ENCODE measurements around the gene CCDC188. TPM values are rescaled to one million over a fixed set of nuclear protein-coding genes. Genes with fewer than 3 reads are reported as not detected.

The CCDC188 gene
- total and polyA plus RNA-seq, 9 of the 15 experiments (the other 6 are each of a cell fraction or from before 2014, with no cell fraction given), result not detected

DNA sequence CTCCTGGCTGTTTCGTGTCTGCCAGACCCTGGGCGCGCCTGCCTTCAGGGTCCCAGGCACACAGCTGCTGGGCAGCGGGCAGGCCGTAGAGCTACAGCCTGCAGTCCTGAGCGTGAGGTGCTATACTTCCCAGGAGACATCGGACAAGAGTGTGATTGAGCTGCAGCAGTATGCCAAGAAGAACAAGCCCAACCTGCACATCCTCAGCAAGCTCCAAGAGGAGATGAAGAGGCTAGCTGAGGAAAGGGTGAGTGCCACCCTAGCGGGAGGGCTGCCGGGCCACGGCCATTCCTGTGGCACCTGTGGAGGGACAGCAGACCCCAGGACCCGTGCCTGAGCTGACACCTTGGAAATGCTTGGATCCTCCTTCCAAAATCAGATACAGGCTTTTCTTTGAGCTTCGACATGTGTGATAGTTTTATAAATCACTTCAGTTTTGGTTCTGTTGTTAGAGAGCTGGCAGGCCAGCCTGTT lies 42.1 kb downstream of the CCDC188 start:
- intact Hi-C loops (cut with micrococcal nuclease), result no loop called here
- POLR2A ChIA-PET, result interaction anchor here (0.6 to 20.7 kb wide), 24 partner anchors 9 to 329 kb away, joined by 3 to 513 read pairs (median 3); partner anchors contain the start of genes DGCR6L, RANBP1, TANGO2 and TRMT2A
- Histone ChIP-seq H3K9ac (ENCODE audit: insufficient read depth in 1 of 2, low read depth in 2 of 2, low read length in 2 of 2) (peak overlapping the region in 1 of 2 experiments; percentile 48; a peak in 1 of 4 replicates), H3K27ac (ENCODE audit: extremely low read depth, low read depth, low read length) (no peak overlapping the region), H3K79me2 (ENCODE audit: control insufficient read depth, insufficient read depth, low read length) (peaks cover 13% of the 10 kb centered on the region), H3K27me3 (ENCODE audit: control insufficient read depth in 2 of 2, insufficient read depth in 2 of 2, low read length in 2 of 2) (no peaks in the 10 kb centered on the region), H4K20me1 (replicated peaks; ENCODE audit: control insufficient read depth, insufficient read depth, low read length) (peaks cover 78% of the 10 kb centered on the region), H3K36me3 (ENCODE audit: control insufficient read depth, insufficient read depth, low read length) (peaks cover 97% of the 10 kb centered on the region), H3K9me1 (ENCODE audit: control insufficient read depth, insufficient read depth, low read length) (peaks cover 5% of the 10 kb centered on the region), H3K9me3 (replicated peaks; ENCODE audit: control insufficient read depth, insufficient read depth, low read depth, low read length) (no peaks in the 10 kb centered on the region), H3K4me2 (ENCODE audit: insufficient read depth, low read length) (no peak overlapping the region), H3K4me1 (replicated peaks in 1 of 2; ENCODE audit: control insufficient read depth in 2 of 2, insufficient read depth in 2 of 2, low read length in 2 of 2) (peaks cover 0 to 64% of the 10 kb centered on the region in 2 experiments; a peak in 3 of 5 replicates), H3K4me3 (no peak overlapping the region), H2AFZ (ENCODE audit: low read depth, low read length) (no peak overlapping the region)
- FAIRE-seq (no peak), ATAC-seq (no peak), DNase-seq (ENCODE audit: extremely low read depth in 1 of 4, low spot score in 3 of 4) (no peak)
- 89% methylated on average over 12 of the region's 12 CpGs for WGBS (ENCODE audit: insufficient coverage, low coverage, missing lambda C conversion rate)
- no TSS peak for BruUV-seq (replicated peaks)
- in situ Hi-C loops (cut with MboI), result no loop called here
- CTCF ChIA-PET (ENCODE audit: low intra/inter-chr PET ratio), result no interaction called here
- TF ChIP-seq ZNF347 (CRISPR knock-in tag; IDR thresholded peaks at IDR 0.05; ENCODE audit: low read depth), result no peak
- TF ChIP-seq, protein P1, sequence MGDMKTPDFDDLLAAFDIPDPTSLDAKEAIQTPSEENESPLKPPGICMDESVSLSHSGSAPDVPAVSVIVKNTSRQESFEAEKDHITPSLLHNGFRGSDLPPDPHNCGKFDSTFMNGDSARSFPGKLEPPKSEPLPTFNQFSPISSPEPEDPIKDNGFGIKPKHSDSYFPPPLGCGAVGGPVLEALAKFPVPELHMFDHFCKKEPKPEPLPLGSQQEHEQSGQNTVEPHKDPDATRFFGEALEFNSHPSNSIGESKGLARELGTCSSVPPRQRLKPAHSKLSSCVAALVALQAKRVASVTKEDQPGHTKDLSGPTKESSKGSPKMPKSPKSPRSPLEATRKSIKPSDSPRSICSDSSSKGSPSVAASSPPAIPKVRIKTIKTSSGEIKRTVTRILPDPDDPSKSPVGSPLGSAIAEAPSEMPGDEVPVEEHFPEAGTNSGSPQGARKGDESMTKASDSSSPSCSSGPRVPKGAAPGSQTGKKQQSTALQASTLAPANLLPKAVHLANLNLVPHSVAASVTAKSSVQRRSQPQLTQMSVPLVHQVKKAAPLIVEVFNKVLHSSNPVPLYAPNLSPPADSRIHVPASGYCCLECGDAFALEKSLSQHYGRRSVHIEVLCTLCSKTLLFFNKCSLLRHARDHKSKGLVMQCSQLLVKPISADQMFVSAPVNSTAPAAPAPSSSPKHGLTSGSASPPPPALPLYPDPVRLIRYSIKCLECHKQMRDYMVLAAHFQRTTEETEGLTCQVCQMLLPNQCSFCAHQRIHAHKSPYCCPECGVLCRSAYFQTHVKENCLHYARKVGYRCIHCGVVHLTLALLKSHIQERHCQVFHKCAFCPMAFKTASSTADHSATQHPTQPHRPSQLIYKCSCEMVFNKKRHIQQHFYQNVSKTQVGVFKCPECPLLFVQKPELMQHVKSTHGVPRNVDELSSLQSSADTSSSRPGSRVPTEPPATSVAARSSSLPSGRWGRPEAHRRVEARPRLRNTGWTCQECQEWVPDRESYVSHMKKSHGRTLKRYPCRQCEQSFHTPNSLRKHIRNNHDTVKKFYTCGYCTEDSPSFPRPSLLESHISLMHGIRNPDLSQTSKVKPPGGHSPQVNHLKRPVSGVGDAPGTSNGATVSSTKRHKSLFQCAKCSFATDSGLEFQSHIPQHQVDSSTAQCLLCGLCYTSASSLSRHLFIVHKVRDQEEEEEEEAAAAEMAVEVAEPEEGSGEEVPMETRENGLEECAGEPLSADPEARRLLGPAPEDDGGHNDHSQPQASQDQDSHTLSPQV (IDR thresholded peaks at IDR 0.05), result no peak
- TF ChIP-seq, protein P2, sequence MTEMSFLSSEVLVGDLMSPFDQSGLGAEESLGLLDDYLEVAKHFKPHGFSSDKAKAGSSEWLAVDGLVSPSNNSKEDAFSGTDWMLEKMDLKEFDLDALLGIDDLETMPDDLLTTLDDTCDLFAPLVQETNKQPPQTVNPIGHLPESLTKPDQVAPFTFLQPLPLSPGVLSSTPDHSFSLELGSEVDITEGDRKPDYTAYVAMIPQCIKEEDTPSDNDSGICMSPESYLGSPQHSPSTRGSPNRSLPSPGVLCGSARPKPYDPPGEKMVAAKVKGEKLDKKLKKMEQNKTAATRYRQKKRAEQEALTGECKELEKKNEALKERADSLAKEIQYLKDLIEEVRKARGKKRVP (CRISPR knock-in tag; IDR thresholded peaks at IDR 0.05), result no peak
- no peak for TF ChIP-seq MCM2 (IDR thresholded peaks at IDR 0.05; ENCODE audit: low read depth)
- 0 out of 4 replicates have a peak, but pooled peaks of 1 of the 2 experiments have one; percentile 21 for TF ChIP-seq TBL1XR1 (IDR thresholded peaks at IDR 0.05; ENCODE audit: low read length in 2 of 2)
- TF ChIP-seq ZNF263 (CRISPR knock-in tag; IDR thresholded peaks at IDR 0.05; ENCODE audit: borderline replicate concordance), result no peak
- no peak for TF ChIP-seq CXXC5 (CRISPR knock-in tag; IDR thresholded peaks at IDR 0.05)
- 0 out of 2 replicates have a peak, but pooled peaks have one; percentile 13 for TF ChIP-seq KLF13 (tag; IDR thresholded peaks at IDR 0.05; ENCODE audit: borderline replicate concordance, low read depth)
- no peak for TF ChIP-seq YBX1 (IDR thresholded peaks at IDR 0.05)
- TF ChIP-seq TAF7 (tag; IDR thresholded peaks at IDR 0.05), result no peak
- TF ChIP-seq HDAC6 (IDR thresholded peaks at IDR 0.05; ENCODE audit: low read depth, low read length), result 0 out of 2 replicates have a peak, but pooled peaks have one; percentile 0
- peak; percentile 49 for TF ChIP-seq RBFOX2 (IDR thresholded peaks at IDR 0.05; ENCODE audit: low read depth, low read length)
- no peak for TF ChIP-seq ATF7 (IDR thresholded peaks at IDR 0.05)
- TF ChIP-seq, protein P3, sequence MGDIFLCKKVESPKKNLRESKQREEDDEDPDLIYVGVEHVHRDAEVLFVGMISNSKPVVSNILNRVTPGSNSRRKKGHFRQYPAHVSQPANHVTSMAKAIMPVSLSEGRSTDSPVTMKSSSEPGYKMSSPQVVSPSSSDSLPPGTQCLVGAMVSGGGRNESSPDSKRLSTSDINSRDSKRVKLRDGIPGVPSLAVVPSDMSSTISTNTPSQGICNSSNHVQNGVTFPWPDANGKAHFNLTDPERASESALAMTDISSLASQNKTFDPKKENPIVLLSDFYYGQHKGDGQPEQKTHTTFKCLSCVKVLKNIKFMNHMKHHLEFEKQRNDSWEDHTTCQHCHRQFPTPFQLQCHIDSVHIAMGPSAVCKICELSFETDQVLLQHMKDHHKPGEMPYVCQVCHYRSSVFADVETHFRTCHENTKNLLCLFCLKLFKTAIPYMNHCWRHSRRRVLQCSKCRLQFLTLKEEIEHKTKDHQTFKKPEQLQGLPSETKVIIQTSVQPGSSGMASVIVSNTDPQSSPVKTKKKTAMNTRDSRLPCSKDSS (IDR thresholded peaks at IDR 0.05; ENCODE audit: low read depth, partially characterized antibody), result no peak
- TF ChIP-seq ZNF316 (IDR thresholded peaks at IDR 0.05), result no peak
- TF ChIP-seq MAFF (IDR thresholded peaks at IDR 0.05; ENCODE audit: low read length), result no peak
- TF ChIP-seq RFX5 (IDR thresholded peaks at IDR 0.05; ENCODE audit: low read depth, low read length), result no peak
- TF ChIP-seq ZBTB17 (CRISPR knock-in tag; IDR thresholded peaks at IDR 0.05), result no peak
